Choroid plexus epithelial cell (primary cell): ENCODE data around the gene NARF.
"Not testable (repeated sequence)": the region's sequence is repeated elsewhere in the genome, so short reads cannot be mapped to it uniquely, and the experiment has no call there.

Experiments
- DNase-seq: peaks from one replicate; pipeline ENCODE4 v3.0.0-alpha.2; 2010; ENCODE audit warnings: low read depth
- H3K4me3 ChIP-seq: 2 replicates; pipeline ENCODE4 v1.5.1; 2011; ENCODE audit warnings: low read depth, mild to moderate bottlenecking, control low read depth, low read length, moderate library complexity
- CTCF ChIP-seq: conservative IDR thresholded peaks from 2 replicates; pipeline ENCODE4 v1.5.1; 2011; ENCODE audit warnings: low read depth, mild to moderate bottlenecking, control low read depth, inconsistent platforms, low read length, moderate library complexity

Gene NARF

DNA sequence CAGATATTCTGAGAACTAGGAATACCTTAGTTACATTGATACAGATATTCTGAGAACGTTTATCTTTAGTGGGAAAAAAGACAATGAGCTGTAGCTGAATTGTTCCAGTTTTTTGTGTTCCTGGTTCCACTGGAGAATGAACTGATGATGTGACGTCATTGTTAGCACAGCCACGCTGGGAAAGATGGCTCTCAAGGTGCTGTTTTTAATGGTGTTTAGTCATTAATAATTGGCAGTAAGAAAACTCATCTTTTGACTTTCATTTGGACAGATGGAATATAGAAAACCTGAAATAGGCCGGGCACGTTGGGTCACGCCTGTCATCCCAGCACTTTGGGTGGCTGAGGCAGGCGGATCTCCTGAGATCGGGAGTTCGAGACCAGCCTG is 71.4 kb downstream of the NARF start:
- TF ChIP-seq CTCF: no peak
- DNase-seq: no peak
- H3K4me3 ChIP-seq: no peak overlapping the region

- TF ChIP-seq CTCF: no peak
- H3K4me3 ChIP-seq: no peak overlapping the region
- DNase-seq: peak; percentile 73
Observed at GRCh38 chr17:82531431-82531881, 72.9 kb downstream of the NARF start.

DNA sequence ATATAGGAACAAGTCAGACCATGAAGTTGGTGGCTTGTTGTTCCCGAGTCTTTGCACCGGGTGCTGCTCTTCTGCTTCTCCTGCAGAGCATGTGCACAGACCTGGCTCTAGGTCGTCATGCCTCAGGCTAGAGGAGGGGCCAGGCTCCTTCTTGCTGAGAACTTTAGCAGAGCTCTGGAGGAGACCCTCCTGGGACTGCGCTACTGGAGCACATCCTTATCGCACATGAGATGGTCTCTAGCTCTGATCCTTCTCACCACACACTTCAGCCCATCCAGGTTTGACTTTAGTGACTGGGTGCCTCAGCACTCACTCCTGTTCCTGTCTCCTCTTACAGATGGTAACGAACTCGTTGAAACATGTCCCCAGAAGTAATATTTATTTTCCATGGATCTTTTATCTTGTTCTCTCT is 75.9 kb downstream of the NARF start:
- H3K4me3 ChIP-seq: no peak overlapping the region
- TF ChIP-seq CTCF: no peak
- no peak for DNase-seq

DNA sequence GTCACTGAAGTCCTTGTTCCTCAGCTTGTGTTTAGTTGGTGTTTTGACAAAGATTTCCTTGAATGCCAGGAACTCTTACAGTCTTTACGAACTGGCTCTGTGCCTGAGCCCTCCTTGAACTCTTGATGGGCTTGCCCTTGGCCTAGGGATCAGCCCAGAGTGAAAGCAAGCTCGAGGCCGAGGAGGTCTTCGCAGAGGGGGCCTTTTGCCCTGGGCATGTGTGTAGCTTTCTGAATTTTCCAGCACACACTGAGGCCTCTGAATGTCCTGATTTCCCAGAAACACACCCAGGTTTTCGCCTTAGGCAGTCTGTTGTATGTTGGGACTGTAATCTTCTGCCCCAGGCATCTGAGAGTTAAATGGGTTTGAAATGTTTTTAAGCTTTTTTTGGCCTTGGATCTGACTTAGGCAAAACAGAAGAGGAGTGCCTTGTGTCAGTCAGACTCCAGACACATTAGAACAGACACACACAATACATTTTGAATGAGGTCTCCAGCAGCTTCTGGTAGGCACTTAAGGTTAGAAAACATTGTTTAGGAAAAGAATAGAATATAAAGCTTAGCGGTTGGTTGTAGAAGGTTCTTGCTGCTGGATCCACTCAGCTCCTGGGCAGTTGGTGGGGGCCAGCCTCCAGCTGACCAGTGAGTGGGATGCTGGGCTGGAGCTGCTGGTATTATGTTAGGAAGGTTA is 78.1 kb downstream of the NARF start:
- no peak overlapping the region for H3K4me3 ChIP-seq
- peak; percentile 41 for DNase-seq
- no peak for TF ChIP-seq CTCF

DNA sequence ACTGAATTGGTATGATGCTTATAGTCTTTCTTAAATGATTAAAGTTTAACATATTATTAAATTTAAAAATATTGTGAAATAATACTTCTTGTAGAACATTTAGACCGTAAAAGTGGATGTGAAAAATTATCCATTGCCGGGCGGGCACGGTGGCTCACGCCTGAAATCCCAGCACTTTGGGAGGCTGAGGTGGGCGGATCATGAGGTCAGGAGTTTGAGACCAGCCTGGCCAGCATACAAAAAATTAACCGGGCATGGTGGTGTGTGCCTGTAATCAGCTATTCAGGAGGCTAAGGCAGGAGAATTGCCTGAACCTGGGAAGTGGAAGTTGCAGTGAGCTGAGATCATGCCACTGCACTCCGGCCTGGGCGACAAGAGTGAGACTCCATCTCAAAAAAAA is 78.7 kb downstream of the NARF start:
- not testable (repeated sequence) for H3K4me3 ChIP-seq, DNase-seq

DNA sequence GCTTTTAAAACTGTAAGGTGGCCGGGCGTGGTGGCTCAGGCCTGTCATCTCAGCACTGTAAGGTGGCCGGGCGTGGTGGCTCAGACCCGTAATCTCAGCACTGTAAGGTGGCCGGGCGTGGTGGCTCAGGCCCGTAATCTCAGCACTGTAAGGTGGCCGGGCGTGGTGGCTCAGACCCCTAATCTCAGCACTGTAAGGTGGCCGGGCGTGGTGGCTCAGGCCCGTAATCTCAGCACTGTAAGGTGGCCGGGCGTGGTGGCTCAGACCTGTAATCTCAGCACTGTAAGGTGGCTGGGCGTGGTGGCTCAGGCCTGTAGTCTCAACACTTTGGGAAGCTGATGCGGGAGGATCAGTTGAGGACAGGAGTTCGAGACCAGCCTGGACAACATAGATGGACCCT is 80.5 kb downstream of the NARF start:
- not testable (repeated sequence) for H3K4me3 ChIP-seq, DNase-seq
